Thyroid gland (tissue), 4 donors: ENCODE results near the gene ARSA. TPM values are rescaled to one million over a fixed set of nuclear protein-coding genes. Genes with fewer than 3 reads are reported as not detected.

Source experiments
- DNase-seq, 2 donors: peaks; one replicate each; pipeline ENCODE4 v3.0.0-alpha.2; 2019
- H3K27ac ChIP-seq, 3 donors: fragments of 200-600 bp; sonication (generic); 1 replicate in 2 of 3; 2 replicates in 1 of 3; pipeline ENCODE4 v1.5.1; 2016 to 2019; ENCODE audit warnings: mild to moderate bottlenecking in 1 of 3, moderate library complexity in 1 of 3
- H3K27me3 ChIP-seq: fragments of 200-600 bp; sonication (generic); one replicate; pipeline ENCODE4 v1.5.1; 2019
- H3K36me3 ChIP-seq, 2 donors: fragments of 200-600 bp; sonication (generic); one replicate each; pipeline ENCODE4 v1.5.1; 2016 to 2019
- H3K4me1 ChIP-seq, 2 donors: fragments of 200-600 bp; sonication (generic); one replicate each; pipeline ENCODE4 v1.5.1; 2017 to 2019
- H3K4me3 ChIP-seq, 3 donors: fragments of 200-600 bp; sonication (generic); replicated peaks in 1 of 3; 1 replicate in 2 of 3; 2 replicates in 1 of 3; pipeline ENCODE4 v1.5.1; 2016; ENCODE audit warnings: mild to moderate bottlenecking in 1 of 3
- H3K9me3 ChIP-seq: fragments of 200-600 bp; sonication (generic); one replicate; pipeline ENCODE4 v1.5.1; 2017
- CTCF ChIP-seq, 6 experiments: fragments of 200-600 bp in 3 of 6; fragments of 450-650 bp in 3 of 6; sonication (generic) in 3 of 6; IDR thresholded peaks; one replicate each; pipeline ENCODE4 v1.5.1; 2016 to 2019; ENCODE audit warnings: antibody characterized with exemption in 6 of 6, mild to moderate bottlenecking in 2 of 6, inconsistent platforms in 1 of 6, moderate library complexity in 1 of 6
- POLR2A ChIP-seq, 2 donors: fragments of 450-650 bp; IDR thresholded peaks; one replicate each; pipeline ENCODE4 v1.6.1; 2017; ENCODE audit warnings: antibody characterized with exemption in 2 of 2, mild to moderate bottlenecking in 2 of 2, moderate library complexity in 1 of 2
- WGBS, 2 donors: methylation state at CpG; one replicate each; pipeline ENCODE4 v1.1.5; 2017; 5-methylcytosine and 5-hydroxymethylcytosine counted together
- intact Hi-C: fragments of 100-400 bp; cut with DNase I; formaldehyde crosslinking; loops from one replicate; pipeline ENCODE4 v1.15.1; 2023
- total RNA-seq, 4 donors: library from RNA; depleted of rRNA; stranded (reverse); fragments of >200 nt; gene quantifications; one replicate each; pipeline ENCODE4 v1.2.3, GENCODE V29; 2016

The ARSA gene
- total RNA-seq, 4 donors from 2014 or later, result 30.9 to 73.5 (median 61.2) TPM

- TF ChIP-seq CTCF (IDR thresholded peaks at IDR 0.05), result no peak
- 90 to 91% methylated on average over 3 of the region's 3 CpGs for WGBS, 2 donors
- peaks cover 0 to 5% of the 10 kb centered on the region in 2 donors for H3K4me1 ChIP-seq
These were observed 32.8 kb downstream of the ARSA start for GRCh38 chr22:50595189-50595588.

DNA sequence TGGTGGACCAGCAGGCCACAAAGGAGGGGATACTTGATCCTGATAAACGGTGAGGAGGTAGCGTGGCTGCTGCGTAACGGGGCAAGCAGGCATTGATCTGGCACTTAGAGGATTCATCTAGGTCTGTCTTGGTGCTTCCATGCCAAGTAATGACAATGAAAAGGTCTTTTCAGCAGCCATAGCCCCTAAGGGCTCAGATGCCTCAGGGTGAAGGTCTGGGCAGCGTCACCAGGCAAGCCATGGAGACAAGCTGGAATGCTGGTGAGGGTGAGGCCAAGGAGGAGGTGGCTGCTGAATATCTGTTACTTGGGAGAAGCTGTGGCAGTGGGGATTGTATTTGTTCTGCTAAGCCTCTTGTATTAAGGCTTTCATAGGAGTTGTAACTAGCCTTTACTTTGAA lies 40.5 kb downstream of the ARSA start:
- Histone ChIP-seq H3K27ac (no peak overlapping the region), H3K4me1 (peaks cover 0 to 6% of the 10 kb centered on the region in 2 donors), H3K4me3 (no peak overlapping the region), H3K36me3 (no peaks in the 10 kb centered on the region), H3K27me3 (no peaks in the 10 kb centered on the region), H3K9me3 (no peaks in the 10 kb centered on the region)
- no peak for TF ChIP-seq CTCF (IDR thresholded peaks at IDR 0.05)
- no peak for TF ChIP-seq POLR2A (IDR thresholded peaks at IDR 0.05)
- intact Hi-C loops, result no loop called here
- 97 to 98% methylated on average over 5 of the region's 5 CpGs for WGBS, 2 donors
- DNase-seq, result no peak

More at GRCh38 chr22:50595189-50595588, 32.8 kb downstream of the ARSA start:
- no peak for DNase-seq
- intact Hi-C loops, result no loop called here
- H3K27ac ChIP-seq, result no peak overlapping the region
- H3K27me3 ChIP-seq, result no peaks in the 10 kb centered on the region
- no peaks in the 10 kb centered on the region for H3K36me3 ChIP-seq
- no peak overlapping the region for H3K4me3 ChIP-seq
- H3K9me3 ChIP-seq, result no peaks in the 10 kb centered on the region

DNA sequence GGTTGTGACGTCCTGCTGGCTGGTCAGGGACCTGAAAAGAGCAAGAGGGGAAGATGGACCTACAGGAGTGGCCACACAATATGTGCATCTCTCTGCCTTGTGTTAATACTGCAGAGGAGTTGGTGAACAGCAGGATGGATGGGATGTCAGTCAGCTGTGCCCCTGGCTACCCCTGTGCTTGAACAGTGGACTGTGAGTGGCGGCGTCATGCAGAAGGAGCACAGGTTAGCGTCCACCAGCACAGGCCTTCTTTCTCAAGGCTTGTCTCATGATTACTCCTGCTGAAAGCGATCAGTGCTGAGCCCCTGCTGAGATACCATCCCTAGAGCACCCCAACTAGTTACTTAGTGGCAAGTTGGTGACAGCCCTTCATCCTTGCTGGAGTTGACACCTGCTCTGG lies 41.5 kb downstream of the ARSA start:
- Histone ChIP-seq H3K9me3 (no peaks in the 10 kb centered on the region), H3K4me3 (no peak overlapping the region), H3K36me3 (no peaks in the 10 kb centered on the region), H3K4me1 (peaks cover 5 to 13% of the 10 kb centered on the region in 2 donors), H3K27me3 (no peaks in the 10 kb centered on the region), H3K27ac (no peak overlapping the region)
- no peak for TF ChIP-seq CTCF (IDR thresholded peaks at IDR 0.05)
- no peak for TF ChIP-seq POLR2A (IDR thresholded peaks at IDR 0.05)
- 70 to 85% methylated on average over 5 of the region's 5 CpGs for WGBS, 2 donors
- intact Hi-C loops, result no loop called here
- no peak for DNase-seq

- peaks cover 11 to 19% of the 10 kb centered on the region in 2 donors for H3K4me1 ChIP-seq
- TF ChIP-seq POLR2A (IDR thresholded peaks at IDR 0.05), result no peak
- no peak for TF ChIP-seq CTCF (IDR thresholded peaks at IDR 0.05)
- no peaks in the 10 kb centered on the region for H3K9me3 ChIP-seq
- no peak overlapping the region for H3K4me3 ChIP-seq
- H3K27ac ChIP-seq, result no peak overlapping the region
- no peak for DNase-seq
- no peaks in the 10 kb centered on the region for H3K36me3 ChIP-seq
- WGBS, 2 donors, result 91 to 97% methylated on average over 7 to 8 of the region's 8 CpGs
- H3K27me3 ChIP-seq, result no peaks in the 10 kb centered on the region
- intact Hi-C loops, result no loop called here
These were observed 42.2 kb downstream of the ARSA start for GRCh38 chr22:50585781-50586180.

- TF ChIP-seq CTCF (IDR thresholded peaks at IDR 0.05), result no peak
- no peak for TF ChIP-seq POLR2A (IDR thresholded peaks at IDR 0.05)
- Histone ChIP-seq H3K4me3 (no peak overlapping the region), H3K36me3 (no peaks in the 10 kb centered on the region), H3K4me1 (peaks cover 11 to 19% of the 10 kb centered on the region in 2 donors), H3K27ac (no peak overlapping the region), H3K9me3 (no peaks in the 10 kb centered on the region), H3K27me3 (no peaks in the 10 kb centered on the region)
- DNase-seq, result no peak
- WGBS, 2 donors, result 90 to 92% methylated on average over 3 of the region's 3 CpGs
- intact Hi-C loops, result no loop called here
These were observed 42.7 kb downstream of the ARSA start for GRCh38 chr22:50585238-50585637.
